HCT116 (cell line): Measurements from ENCODE around the gene CTDNEP1. TPM values are rescaled to one million over a fixed set of nuclear protein-coding genes. Genes with fewer than 3 reads are reported as not detected.
A peak's percentile ranks its signal among the peaks of the same experiment; 100 is the strongest.

Source experiments
- ATAC-seq: fragments of 200-7000 bp; cut with Tn5 transposase; 2 replicates; pipeline ENCODE4 v1.9.1; 2020; ENCODE audit warnings: mild to moderate bottlenecking, moderate library complexity
- BruUV-seq: library from RNA; stranded (reverse); fragments of 400-500 nt; replicated peaks from 2 replicates; lab custom pipeline; 2021; lab: Mats Ljungman, UMichigan
- CTCF ChIA-PET: fragments of 300-600 bp; sonication (Branson Sonifier 250); formaldehyde crosslinking; loops from one replicate; lab custom pipeline; 2021; ENCODE audit warnings: antibody characterized with exemption; lab: Charles Lee
- POLR2A ChIA-PET: fragments of 300-600, 350-600 bp; sonication (Branson Sonifier 250); formaldehyde crosslinking; loops from one replicate; lab custom pipeline; 2021; ENCODE audit warnings: antibody characterized with exemption; lab: Charles Lee
- RAD21 ChIA-PET, 2 experiments: fragments of 300-600 bp; sonication (Branson Sonifier 250); formaldehyde crosslinking; loops; one replicate each; lab custom pipeline; 2023; ENCODE audit warnings: low total read pairs in 2 of 2; ENCODE audit not compliant: uncharacterized antibody in 2 of 2, unreplicated experiment in 2 of 2, low non-redundant PET in 1 of 2; lab: Charles Lee
- DNase-seq: peaks from one replicate; pipeline ENCODE4 v3.0.0-alpha.2; 2010; ENCODE audit warnings: low read depth, low spot score
- H2AFZ ChIP-seq: fragments of 200-600 bp; shearing (Covaris generic), sonication (generic); 2 replicates; pipeline ENCODE4 v1.6.1; 2017; ENCODE audit warnings: low read depth, mixed run types, mixed read lengths, antibody characterized with exemption, low read length; ENCODE audit not compliant: poor library complexity, severe bottlenecking
- H3K27ac ChIP-seq: 2 replicates; pipeline ENCODE4 v1.5.1; 2012; ENCODE audit warnings: low read depth, low read length
- H3K27me3 ChIP-seq: fragments of 200-600 bp; sonication (generic); 2 replicates; pipeline ENCODE4 v1.6.1; 2016; ENCODE audit warnings: mixed run types, low read length, mixed read lengths; ENCODE audit not compliant: insufficient read depth
- H3K36me3 ChIP-seq, 2 experiments: fragments of 200-500 bp in 1 of 2; fragments of 200-600 bp in 1 of 2; sonication (Bioruptor generic) in 1 of 2; sonication (generic) in 1 of 2; 2 replicates each; pipeline versions ENCODE4 v1.5.1 to v1.6.1; 2014 to 2016; ENCODE audit warnings: low read length in 2 of 2, inconsistent platforms in 1 of 2, mixed read lengths in 1 of 2, mixed run types in 1 of 2; ENCODE audit not compliant: insufficient read depth in 2 of 2, control insufficient read depth in 1 of 2
- H3K4me1 ChIP-seq, 2 experiments: fragments of 200-600 bp in 1 of 2; sonication (generic) in 1 of 2; 2 replicates each; pipeline versions ENCODE4 v1.5.1 to v1.6.1; 2012 to 2017; ENCODE audit warnings: low read length in 2 of 2, inconsistent platforms in 1 of 2, mild to moderate bottlenecking in 1 of 2, mixed read lengths in 1 of 2, mixed run types in 1 of 2, moderate library complexity in 1 of 2; ENCODE audit not compliant: insufficient read depth in 2 of 2, control insufficient read depth in 1 of 2
- H3K4me2 ChIP-seq: fragments of 200-600 bp; sonication (generic); 2 replicates; pipeline ENCODE4 v1.6.1; 2017; ENCODE audit warnings: mixed run types, low read length, mixed read lengths
- H3K4me3 ChIP-seq, 2 experiments: fragments of 200-600 bp in 1 of 2; sonication (generic) in 1 of 2; replicated peaks in 1 of 2; 2 replicates each; pipeline ENCODE4 v1.5.1; 2011 to 2016; ENCODE audit warnings: low read length in 2 of 2, control low read depth in 1 of 2, low read depth in 1 of 2, mild to moderate bottlenecking in 1 of 2, mixed read lengths in 1 of 2, mixed run types in 1 of 2
- H3K79me2 ChIP-seq: fragments of 200-600 bp; sonication (generic); 2 replicates; pipeline ENCODE4 v1.6.1; 2017; ENCODE audit warnings: mild to moderate bottlenecking, mixed run types, low read length, moderate library complexity, mixed read lengths; ENCODE audit not compliant: insufficient read depth
- H3K9ac ChIP-seq: fragments of 200-600 bp; sonication (generic); 2 replicates; pipeline ENCODE4 v1.6.1; 2016; ENCODE audit warnings: low read length, mixed read lengths
- H3K9me2 ChIP-seq: fragments of 200-600 bp; sonication (generic), shearing (Covaris generic); 2 replicates; pipeline ENCODE4 v1.6.1; 2017; ENCODE audit warnings: mixed run types, mild to moderate bottlenecking, moderate library complexity; ENCODE audit not compliant: insufficient read depth
- H3K9me3 ChIP-seq, 2 experiments: fragments of 200-500 bp in 1 of 2; fragments of 200-600 bp in 1 of 2; sonication (Bioruptor generic) in 1 of 2; sonication (generic) in 1 of 2; 2 replicates each; pipeline ENCODE4 v1.6.1; 2014 to 2017; ENCODE audit warnings: low read length in 2 of 2, mixed read lengths in 2 of 2, inconsistent platforms in 1 of 2, low read depth in 1 of 2, mild to moderate bottlenecking in 1 of 2, mixed run types in 1 of 2, moderate library complexity in 1 of 2; ENCODE audit not compliant: control insufficient read depth in 1 of 2, insufficient read depth in 1 of 2
- H4K20me1 ChIP-seq: fragments of 200-600 bp; sonication (generic), shearing (Covaris generic); 2 replicates; pipeline ENCODE4 v1.6.1; 2017; ENCODE audit warnings: mixed run types, mild to moderate bottlenecking, moderate library complexity; ENCODE audit not compliant: insufficient read depth
- ATF3 ChIP-seq: IDR thresholded peaks from 2 replicates; pipeline ENCODE4 v1.6.1; 2012
- CBX3 ChIP-seq: IDR thresholded peaks from 2 replicates; pipeline ENCODE4 v1.6.1; 2012; ENCODE audit warnings: low read depth
- CEBPB ChIP-seq: IDR thresholded peaks from 2 replicates; pipeline ENCODE4 v1.6.1; 2012; ENCODE audit warnings: low read depth
- EGR1 ChIP-seq: IDR thresholded peaks from 2 replicates; pipeline ENCODE4 v1.6.1; 2012; ENCODE audit warnings: low read depth
- ELF1 ChIP-seq: IDR thresholded peaks from 2 replicates; pipeline ENCODE4 v1.6.1; 2012; ENCODE audit warnings: low read depth, borderline replicate concordance
- EZH2 ChIP-seq: fragments of 200-600 bp; sonication (generic); IDR thresholded peaks from 2 replicates; pipeline ENCODE4 v1.6.1; 2017; ENCODE audit warnings: antibody characterized with exemption, mixed run types
- FOSL1 ChIP-seq: IDR thresholded peaks from 2 replicates; pipeline ENCODE4 v1.6.1; 2012; ENCODE audit warnings: low read depth
- JUND ChIP-seq: IDR thresholded peaks from 2 replicates; pipeline ENCODE4 v1.6.1; 2012
- POLR2A ChIP-seq: IDR thresholded peaks from 2 replicates; pipeline ENCODE4 v1.7.0; 2011; ENCODE audit warnings: borderline replicate concordance; ENCODE audit not compliant: insufficient read depth, insufficient read length; ENCODE audit errors: extremely low read depth
- POLR2AphosphoS5 ChIP-seq: IDR thresholded peaks from 2 replicates; pipeline ENCODE4 v1.6.1; 2011; ENCODE audit warnings: mild to moderate bottlenecking, low read depth, low read length, moderate library complexity
- RAD21 ChIP-seq: IDR thresholded peaks from 2 replicates; pipeline ENCODE4 v1.6.1; 2012; ENCODE audit warnings: low read depth, mild to moderate bottlenecking
- REST ChIP-seq: IDR thresholded peaks from 2 replicates; pipeline ENCODE4 v1.6.1; 2012; ENCODE audit warnings: low read depth
- SIN3A ChIP-seq: IDR thresholded peaks from 2 replicates; pipeline ENCODE4 v1.6.1; 2012; ENCODE audit warnings: low read depth
- SP1 ChIP-seq: IDR thresholded peaks from 2 replicates; pipeline ENCODE4 v1.6.1; 2012; ENCODE audit warnings: low read depth
- SRF ChIP-seq: IDR thresholded peaks from 2 replicates; pipeline ENCODE4 v1.6.1; 2012; ENCODE audit warnings: low read depth
- TCF7L2 ChIP-seq: IDR thresholded peaks from 2 replicates; pipeline ENCODE4 v1.7.0; 2011; ENCODE audit warnings: borderline replicate concordance, inconsistent platforms; ENCODE audit not compliant: insufficient read depth, insufficient read length; ENCODE audit errors: extremely low read depth
- ZBTB33 ChIP-seq: IDR thresholded peaks from 2 replicates; pipeline ENCODE4 v1.6.1; 2011; ENCODE audit warnings: mild to moderate bottlenecking, low read length, moderate library complexity; ENCODE audit not compliant: insufficient replicate concordance; ENCODE audit errors: extremely low read depth
- ZFX ChIP-seq: fragments of 450-650 bp; IDR thresholded peaks from 2 replicates; pipeline ENCODE4 v1.6.1; 2017
- ZNF274 ChIP-seq: fragments of 200-500 bp; sonication (Bioruptor generic); IDR thresholded peaks from 2 replicates; pipeline ENCODE4 v1.6.1; 2014; ENCODE audit warnings: mild to moderate bottlenecking, low read depth, low read length, inconsistent platforms
- intact Hi-C: fragments of 100-400 bp; cut with micrococcal nuclease; formaldehyde crosslinking; loops from 2 replicates; pipeline ENCODE4 v1.10.0; 2022
- total RNA-seq: library from RNA; stranded (reverse); gene quantifications from one replicate; pipeline ENCODE4 v1.2.1, GENCODE V29; 2021; ENCODE audit not compliant: unreplicated experiment

CTDNEP1 gene
- total RNA-seq, 1 experiment from 2014 or later: 143 TPM

GRCh38 chr17:7216242-7217112 is 35.1 kb downstream of the CTDNEP1 start:
- no peak for TF ChIP-seq FOSL1
- no peak for TF ChIP-seq POLR2A
- no peak for TF ChIP-seq ELF1
- TF ChIP-seq CBX3: no peak
- no peak for TF ChIP-seq TCF7L2
- TF ChIP-seq EGR1: no peak
- TF ChIP-seq REST: no peak
- TF ChIP-seq JUND: no peak
- no peak for TF ChIP-seq ZFX
- no peak for TF ChIP-seq CEBPB
- TF ChIP-seq SRF: no peak
- TF ChIP-seq ZNF274: no peak
- no peak for TF ChIP-seq EZH2
- no peak for TF ChIP-seq SIN3A
- no peak for TF ChIP-seq ATF3
- no peak for TF ChIP-seq SP1
- no peak for TF ChIP-seq POLR2AphosphoS5
- TF ChIP-seq RAD21: no peak
- TF ChIP-seq ZBTB33: no peak
- Histone ChIP-seq H3K9ac (peak overlapping the region; percentile 18), H3K4me2 (peak overlapping the region; percentile 64), H4K20me1 (no peaks in the 10 kb centered on the region), H3K36me3 (peaks cover under 1 to 5% of the 10 kb centered on the region in 2 experiments; a peak in 3 of 4 replicates), H3K27ac (no peak overlapping the region), H3K9me2 (no peaks in the 10 kb centered on the region), H3K4me1 (peaks cover 14 to 68% of the 10 kb centered on the region in 2 experiments; a peak in 3 of 4 replicates), H2AFZ (no peak overlapping the region), H3K27me3 (no peaks in the 10 kb centered on the region), H3K79me2 (peaks cover 17% of the 10 kb centered on the region), H3K9me3 (no peaks in the 10 kb centered on the region), H3K4me3 (peak overlapping the region; percentile 41 to 50)
- ChIA-PET RAD21 (no interaction called here), CTCF (interaction anchor here (2.7 kb wide), 1 partner anchor 171 kb away, joined by 19 read pairs; no protein-coding TSS in a partner anchor), POLR2A (interaction anchor here (0.6 kb wide), 1 partner anchor 15 kb away, joined by 3 read pairs; no protein-coding TSS in a partner anchor)
- intact Hi-C loops: no loop called here
- TSS peak; percentile 19 for BruUV-seq
- ATAC-seq (no peak), DNase-seq (no peak)
